GM18909 (cell line): ENCODE measurements around the gene CA5A.
"Not testable (repeated sequence)": the region's sequence is repeated elsewhere in the genome, so short reads cannot be mapped to it uniquely, and the experiment has no call there.

Experiments
- ATAC-seq: cut with Tn5 transposase; IDR thresholded peaks from one replicate; pipeline ENCODE4 v1.9.1; 2021; ENCODE audit warnings: mild to moderate bottlenecking; ENCODE audit not compliant: unreplicated experiment, poor library complexity

Gene CA5A

DNA sequence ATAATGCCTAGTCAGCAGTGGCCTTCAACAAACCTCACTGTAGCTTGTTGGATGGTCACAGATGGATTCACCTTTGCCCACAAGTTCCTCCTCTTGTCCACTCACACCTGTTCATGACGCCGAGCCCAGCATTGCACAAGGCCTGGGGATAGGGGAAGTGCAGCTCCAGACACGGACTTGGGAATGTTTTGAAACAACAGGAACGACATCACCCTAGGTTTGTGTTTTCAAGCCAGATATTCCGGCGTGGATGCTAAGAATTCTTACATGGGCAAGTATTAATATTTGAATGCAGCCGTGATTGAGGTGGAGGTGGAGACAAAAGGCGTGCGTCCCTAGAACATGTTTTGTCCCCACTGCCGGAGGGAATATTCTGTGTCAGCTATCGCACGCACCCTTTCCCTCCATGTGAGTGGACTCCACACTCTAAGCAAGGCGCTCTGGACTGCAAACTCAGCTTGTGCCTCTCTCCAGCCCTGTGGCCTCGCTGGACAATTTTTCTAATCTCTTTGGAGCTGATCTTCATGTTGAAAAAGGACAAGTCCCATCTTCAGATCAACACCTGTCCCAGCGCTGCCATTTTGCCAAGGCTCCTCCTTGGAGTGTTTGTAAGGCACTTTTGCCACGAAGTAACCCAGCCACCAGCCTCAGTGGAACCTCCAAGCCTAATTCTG lies 12.9 kb upstream of the CA5A start:
- ATAC-seq: no peak

DNA sequence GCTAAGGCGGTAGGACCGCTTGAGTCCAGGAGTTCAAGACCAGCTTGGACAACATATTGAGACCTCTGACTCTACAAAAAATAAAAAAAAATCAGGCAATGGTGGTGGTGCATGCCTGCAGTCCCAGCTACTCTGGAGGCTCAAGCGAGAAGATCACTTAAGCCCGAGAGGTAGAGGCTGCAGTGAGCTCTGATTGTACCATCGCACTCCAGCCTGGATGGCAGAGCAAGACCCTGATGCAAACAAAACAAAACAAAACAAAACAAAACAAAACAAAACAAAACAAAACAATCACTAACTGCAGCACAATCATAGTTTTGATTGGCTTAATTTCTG lies 12.4 kb upstream of the CA5A start:
- no peak for ATAC-seq

DNA sequence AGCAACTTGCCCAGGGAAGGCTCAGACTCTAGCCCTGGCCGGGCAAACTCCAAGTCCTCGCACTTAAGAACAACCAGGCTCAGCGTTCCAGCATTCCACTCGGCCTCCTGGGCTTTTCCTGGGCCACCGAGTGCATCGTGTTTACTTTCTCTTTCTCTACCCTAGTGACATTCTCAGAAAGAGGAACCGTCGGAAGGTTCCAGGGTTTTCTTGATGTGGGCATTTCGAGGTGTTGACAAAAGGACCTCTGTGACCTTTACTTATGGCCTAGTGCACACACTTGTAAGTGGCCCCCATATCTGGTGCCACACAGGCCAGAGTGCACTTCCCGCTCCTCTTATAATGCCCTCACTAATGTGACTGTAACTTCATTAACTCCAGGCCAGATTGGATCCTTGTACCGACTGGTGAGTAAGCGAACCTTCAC lies 11.8 kb upstream of the CA5A start:
- no peak for ATAC-seq

DNA sequence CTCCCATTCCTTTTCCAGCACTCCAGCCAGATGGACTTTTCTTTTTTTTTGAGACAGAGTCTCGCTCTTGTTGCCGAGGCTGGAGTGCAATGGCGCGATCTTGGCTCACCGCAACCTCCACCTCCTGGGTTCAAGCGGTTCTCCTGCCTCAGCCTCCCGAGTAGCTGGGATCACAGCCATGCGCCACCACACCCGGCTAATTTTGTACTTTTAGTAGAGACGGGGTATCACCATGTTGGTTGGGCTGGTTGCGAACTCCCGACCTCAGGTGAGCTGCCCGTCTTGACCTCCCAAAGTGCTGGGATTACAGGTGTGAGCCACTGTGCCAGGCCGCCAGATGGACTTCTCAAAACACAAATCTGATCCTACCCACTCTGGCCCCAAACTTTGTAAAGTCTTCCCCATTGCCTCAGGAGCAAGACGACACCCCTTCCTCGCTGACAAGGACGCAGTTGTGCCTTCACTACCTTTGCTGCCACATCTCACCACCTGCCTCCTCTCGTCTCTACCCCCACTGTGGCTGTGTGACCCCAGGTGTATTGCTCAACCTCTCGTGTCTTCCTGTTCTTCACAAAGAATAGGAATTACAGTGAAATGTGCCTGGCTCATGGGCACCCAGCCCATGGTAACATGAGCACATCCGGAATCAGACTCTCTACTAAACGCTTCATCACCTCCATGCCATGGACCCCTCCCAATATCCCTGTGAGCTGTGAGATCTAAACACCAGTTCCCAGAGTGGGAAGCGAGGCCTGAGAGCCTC lies 11.2 kb upstream of the CA5A start:
- no peak for ATAC-seq

DNA sequence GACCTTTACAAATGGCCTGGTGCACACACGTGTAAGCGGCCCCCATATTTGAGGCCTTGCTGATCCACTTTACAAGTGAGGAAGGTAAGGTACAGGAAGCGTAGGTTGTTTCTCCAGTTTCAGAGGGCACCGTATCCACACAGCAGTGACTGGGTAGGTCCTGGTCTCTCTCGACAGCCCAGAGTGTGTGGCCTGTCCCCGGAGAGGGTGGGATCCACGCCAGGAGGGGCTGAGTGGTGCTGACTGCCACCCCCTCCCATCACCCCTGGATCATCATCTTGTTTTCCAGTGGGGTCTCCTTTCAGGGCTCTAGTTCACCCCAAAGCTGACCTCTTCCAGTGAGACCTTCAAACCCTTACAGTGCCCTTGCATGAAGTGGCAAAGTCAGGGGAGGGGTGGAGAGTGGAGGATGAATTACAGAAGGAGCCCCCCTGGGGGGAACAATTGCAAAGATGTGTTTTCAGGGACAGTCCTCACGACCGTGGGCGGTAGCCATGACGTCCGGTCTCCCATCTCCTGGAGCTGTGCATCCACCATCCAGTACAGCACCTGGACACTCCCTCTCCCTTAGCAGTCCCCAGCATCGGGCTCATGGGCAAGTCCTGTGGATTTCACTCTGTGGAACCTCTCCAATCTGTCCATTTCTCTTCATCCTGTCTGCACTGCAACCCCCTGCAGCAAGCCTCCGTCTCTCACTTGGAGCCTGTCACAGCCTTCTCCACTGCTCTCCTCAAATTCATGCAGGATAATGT lies 10.4 kb upstream of the CA5A start:
- ATAC-seq: no peak

DNA sequence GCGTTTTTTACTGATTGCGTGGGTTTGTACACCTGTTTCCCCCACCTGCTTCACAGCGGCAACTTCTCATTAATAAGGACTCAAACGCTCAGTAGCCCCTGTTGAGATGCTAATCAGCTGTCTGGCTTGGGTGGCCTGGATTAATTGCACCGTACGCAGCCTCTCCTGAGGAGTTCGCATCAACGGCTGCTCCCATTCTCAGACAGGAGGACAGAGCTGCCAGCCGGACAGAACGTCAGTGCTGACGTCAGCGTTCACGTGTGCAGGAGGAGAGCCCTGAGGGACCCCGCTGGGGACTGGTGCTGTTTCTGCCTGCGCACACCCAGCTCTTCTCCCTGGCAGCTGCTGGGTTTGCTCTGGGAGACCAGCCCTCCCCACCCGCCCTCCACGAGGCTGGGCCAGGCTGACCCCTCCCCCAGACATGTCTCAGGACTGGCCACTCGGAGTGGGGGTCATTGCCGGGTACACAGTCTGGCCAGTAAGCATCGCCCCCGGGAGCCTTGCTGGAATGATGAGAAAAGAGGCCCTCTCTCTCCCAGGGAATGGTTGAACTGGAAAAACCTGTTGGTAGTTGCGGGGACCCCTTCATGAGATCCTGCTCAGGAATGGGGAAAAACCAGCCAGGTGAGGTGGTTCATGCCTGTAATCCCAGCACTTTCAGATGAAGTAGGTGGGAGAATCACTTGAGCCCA lies 9.2 kb upstream of the CA5A start:
- no peak for ATAC-seq

DNA sequence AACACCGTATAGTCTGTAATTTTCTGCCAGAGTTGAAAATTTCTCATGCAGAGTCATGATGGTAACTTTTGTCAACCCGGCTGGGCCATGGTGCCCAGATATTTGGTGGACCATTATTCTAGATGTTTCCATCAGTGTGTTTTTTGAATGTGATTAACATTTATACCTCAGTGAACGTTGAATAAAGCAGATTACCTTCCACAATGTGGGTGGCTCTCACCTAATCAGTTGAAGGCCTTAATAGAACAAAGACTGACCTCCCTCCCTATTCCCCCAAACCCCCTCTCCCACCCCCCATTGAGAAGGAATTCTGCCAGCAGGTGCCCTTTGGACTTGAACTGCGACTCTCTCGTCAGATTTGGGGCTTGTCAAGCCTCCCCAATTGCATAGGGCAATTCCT lies 6.4 kb upstream of the CA5A start:
- ATAC-seq: no peak

DNA sequence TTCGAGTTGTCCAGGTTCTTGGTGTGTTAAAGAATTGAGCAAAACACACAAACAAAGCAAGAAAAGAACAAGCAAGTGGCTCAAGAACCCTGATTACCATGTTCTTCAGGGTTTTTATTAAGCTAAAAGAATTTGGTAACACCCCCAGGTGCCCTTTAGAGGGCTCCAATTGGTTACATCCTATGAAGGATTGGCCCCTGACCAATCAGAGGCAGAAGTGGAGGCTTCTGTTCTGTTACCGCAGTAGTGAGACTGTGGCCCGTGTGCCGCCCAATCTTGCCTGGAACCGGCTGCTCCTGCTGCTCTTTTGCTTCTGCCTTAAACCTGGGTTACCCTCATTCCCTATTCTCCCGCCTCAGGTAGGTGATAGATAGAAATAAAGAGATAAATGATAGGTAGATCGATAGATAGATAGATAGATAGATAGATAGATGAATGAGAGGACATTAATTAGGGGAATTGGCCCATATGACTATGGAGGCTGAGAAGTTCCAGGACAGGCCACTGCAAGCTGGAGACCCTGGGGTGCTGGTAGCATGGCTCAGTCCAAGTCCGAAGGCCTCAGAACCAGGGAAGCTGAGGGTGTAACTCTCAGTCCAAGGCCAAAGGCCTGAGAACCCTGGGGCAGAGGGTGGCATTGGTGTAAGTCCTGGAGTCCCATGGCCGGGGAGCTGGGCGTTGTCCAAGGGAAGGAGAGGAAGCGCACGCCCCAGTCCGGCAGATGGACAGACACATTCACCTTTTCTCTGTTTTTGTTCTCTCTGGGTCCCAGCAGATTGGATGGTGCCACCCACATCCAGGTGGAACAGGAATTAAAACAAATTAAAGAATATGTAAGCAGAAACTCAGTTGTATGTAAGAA lies 3.5 kb upstream of the CA5A start:
- ATAC-seq: no peak

DNA sequence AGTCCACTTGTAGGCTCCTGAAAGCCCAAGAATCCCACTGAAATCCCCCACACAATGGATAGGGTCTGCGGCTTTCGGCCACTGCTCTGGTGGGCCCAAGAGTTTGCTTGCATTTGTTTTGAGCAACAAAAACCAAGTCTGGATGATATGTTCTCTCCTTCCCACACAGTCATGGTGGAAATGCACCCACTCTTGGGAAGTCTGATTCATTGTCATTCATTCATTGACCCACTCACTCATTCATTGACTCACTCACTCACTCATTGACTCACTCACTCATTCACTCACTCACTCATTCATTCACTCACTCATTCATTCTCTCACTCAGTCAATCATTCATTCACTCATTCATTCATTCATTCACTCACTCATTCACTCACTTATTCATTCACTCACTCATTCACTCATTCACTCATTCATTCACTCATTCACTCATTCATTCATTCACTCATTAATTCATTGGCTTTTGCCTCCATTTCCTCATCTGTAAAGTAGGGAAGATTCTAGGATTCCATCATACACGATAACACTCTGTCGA lies 2.2 kb upstream of the CA5A start:
- ATAC-seq: no peak

DNA sequence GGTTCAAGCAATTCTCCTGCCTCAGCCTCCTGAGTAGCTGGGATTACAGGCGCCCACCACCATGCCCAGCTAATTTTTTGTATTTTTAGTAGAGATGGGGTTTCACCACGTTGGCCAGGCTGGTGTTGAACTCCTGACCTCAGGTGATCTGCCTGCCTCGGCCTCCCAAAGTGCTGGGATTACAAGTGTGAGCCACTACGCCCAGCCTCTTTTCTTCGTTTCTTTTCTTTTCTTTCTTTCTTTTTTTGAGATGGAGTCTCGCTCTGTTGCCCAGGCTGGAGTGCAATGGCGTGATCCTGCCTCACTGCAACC lies 858 bp upstream of the CA5A start:
- ATAC-seq: not testable (repeated sequence)

DNA sequence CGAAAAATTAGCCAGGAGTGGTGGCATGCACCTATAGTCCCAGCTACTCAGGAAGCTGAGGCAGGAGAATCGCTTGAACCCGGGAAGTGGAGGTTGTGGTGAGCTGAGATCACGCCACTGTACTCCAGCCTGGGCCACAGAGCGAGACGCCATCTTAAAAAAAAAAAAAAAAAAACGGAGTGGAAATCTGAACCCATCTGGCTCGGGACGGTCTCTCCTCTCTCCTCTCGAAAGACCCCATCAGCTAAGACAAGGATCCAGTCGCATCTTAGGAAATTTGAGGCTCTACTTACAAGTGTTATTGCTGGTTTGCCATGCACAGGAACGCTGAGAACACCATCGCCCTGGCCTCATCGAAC lies 334 bp downstream of the CA5A start:
- not testable (repeated sequence) for ATAC-seq

DNA sequence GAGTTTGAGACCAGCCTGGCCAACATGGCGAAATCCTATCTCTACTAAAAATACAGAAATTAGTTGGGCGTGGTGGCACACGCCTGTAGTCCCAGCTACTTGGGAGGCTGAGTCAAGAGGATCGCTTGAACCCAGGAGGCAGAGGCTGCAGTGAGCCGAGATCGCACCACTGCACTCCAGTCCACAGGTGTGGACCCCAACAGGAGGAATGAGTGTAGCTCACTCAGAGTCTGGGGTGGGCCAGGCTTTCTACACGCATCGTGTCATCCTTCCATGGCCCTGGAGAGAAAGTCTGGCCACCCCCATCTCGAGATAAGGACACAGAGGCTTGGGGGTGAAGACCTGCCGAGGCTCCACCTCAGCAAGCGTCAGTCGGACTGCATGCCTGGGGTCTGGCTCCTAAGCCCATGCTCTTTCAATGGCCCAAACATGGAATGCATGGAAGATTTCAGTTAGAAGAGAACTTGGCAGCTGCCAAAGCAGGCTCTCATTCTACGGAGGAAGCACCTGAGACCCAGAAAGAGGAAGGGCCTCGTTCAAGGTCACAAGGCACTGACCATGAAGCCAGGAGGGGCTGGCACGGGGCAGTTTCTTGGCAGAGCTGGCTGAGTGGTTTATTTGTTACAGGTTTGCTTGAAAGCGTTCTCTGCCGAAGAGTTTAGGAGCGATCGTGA lies 1.4 kb downstream of the CA5A start:
- not testable (repeated sequence) for ATAC-seq

DNA sequence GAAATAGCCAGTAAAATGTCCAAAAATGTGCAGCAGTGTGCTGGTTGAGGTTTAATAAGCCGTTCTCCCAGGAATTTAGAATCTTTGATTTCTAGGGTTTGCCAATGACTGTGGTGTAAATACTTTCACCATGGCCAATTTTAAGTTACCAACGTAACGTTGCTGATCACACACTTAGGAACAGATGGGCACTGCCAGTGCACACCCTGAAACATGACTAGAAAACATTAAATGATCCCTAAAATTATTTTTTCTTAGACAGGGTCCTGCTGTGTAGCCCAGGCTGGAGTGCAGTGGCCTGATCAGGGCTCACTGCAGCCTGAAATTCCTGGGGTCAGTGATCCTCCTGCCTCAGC lies 3.2 kb downstream of the CA5A start:
- no peak for ATAC-seq

DNA sequence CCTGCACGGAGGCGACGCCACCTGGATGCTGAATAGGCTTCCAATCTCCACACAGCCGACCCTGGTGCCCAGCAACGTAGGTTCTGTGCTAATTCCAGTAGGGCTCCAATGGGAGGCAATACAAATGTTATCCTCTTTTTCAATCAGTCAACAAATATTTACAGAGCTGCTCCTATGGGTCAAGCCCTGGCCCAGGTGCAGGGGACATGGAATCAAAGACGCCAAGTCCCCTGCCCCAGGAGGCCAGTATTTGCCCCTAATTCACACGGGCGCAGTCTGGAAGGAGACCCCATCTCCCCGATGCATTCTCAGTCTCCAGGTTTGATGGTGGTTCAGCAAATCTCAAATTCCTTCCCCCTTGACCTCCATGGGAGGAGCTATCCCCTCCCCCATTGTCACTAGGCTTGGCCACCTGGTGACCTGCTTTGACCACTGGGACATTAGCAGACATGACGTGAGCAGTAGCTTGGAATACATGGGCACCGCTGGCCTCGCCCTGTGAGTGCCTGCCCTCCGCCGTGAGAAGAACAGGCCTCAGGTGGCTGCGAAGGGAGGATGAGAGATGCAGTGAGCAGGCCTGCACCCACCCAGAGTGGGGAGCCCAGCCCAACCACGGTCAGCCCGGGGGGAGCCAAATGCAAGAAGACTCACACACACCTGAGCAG lies 3.7 kb downstream of the CA5A start:
- not testable (repeated sequence) for ATAC-seq

DNA sequence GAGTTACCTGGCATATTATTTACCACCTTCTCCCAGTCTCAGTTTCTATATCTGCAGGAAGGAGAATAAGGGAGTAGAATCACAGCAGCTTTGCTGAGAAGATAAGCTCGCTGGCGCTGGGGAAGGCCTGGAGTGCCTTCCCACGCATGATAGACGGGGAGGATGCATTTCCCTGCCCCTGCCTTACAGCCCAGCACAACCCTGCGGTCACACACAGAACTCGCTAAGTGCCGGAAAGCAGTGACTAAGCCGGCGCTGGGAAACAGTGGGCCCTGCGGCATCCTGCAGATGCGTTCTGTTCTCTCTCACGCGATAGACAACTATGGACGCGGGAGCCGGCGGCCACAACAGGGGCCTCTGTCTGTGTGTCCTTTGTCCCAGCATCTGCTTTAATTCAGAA lies 4.8 kb downstream of the CA5A start:
- no peak for ATAC-seq

DNA sequence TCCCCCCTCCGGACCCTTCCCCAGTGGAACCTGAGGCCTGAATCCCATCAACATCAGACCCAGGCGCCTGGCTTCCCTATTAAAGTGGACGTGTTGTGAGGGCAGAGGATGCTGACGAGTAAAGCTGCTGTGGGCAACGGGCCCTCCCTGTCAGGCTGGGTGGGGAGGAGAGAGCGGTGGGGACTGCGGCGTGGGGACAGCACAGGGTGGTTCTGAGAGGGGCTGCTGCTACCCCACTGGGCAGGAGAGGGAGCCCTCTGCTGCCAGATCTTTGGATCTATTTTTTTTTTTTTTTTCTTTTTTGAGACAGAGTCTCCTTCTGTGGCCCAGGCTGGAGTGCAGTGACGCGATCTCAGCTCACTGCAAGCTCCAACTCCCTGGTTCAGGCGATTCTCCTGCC lies 5.9 kb downstream of the CA5A start:
- no peak for ATAC-seq

DNA sequence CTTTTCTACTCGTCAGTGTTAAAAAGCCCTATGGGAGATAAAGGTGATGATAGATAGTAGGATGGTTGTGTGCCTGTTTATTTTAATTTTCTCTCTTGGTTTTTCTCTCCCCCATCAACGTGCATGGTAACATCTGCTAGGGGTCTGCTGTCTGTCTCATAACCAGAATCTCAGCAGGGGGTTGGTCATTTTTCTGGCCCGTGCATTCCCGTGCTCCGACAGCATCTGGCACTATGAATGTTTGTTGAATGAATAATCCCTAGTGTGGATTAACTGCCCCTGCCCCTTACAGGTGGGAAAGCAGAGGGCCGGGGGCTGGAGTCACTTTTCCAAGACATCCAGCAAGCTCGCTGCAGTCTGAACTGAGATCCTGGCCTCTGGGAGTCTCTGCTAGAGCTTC lies 6.3 kb downstream of the CA5A start:
- ATAC-seq: no peak

DNA sequence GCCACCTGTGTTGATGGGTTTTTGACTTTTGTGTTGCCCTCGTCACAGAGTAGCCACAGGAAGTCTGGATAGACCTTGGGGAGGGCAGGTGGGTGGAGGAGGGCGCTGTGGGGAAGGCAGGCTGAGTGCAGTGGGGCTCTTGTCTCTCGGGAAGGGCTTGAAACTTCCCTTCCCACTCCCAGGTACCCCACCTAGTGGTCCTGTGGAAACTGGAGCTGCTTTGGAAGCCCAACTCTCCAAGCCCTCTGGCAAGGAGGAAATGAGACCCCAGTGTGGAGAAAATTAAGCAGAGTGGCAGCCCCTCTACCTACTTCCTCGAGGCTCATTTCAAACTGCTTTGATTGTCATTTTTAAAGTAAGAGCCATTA lies 9.2 kb downstream of the CA5A start:
- no peak for ATAC-seq
